Pancreas (tissue), 10 donors: ENCODE results near the gene ZAP70. TPM values are rescaled to one million over a fixed set of nuclear protein-coding genes. Genes with fewer than 3 reads are reported as not detected.

Source experiments
- ATAC-seq, 4 donors: fragments of 200-7000 bp; cut with Tn5 transposase; one replicate each; pipeline versions ENCODE4 v1.8.0 to v1.9.1; 2020; ENCODE audit warnings: mild to moderate bottlenecking in 4 of 4, moderate library complexity in 4 of 4
- DNase-seq, 6 donors: peaks; one replicate each; pipeline ENCODE4 v3.0.0-alpha.2; 2020
- FAIRE-seq: peaks from 2 replicates; lab custom pipeline; 2012; peaks lifted over from hg19 to GRCh38; lab: Jason Lieb, UNC
- H3K27ac ChIP-seq, 4 donors: fragments of 200-600 bp; sonication (generic); 1 replicate in 3 of 4; 2 replicates in 1 of 4; pipeline versions ENCODE4 v1.5.0 to v1.8.0; 2020
- H3K27me3 ChIP-seq, 4 donors: fragments of 200-600 bp; one replicate each; pipeline ENCODE4 v1.8.0; 2021
- H3K36me3 ChIP-seq, 3 donors: fragments of 200-600 bp; sonication (generic) in 1 of 3; one replicate each; pipeline versions ENCODE4 v1.5.0 to v1.8.0; 2020 to 2021
- H3K4me1 ChIP-seq, 3 donors: fragments of 200-600 bp; one replicate each; pipeline ENCODE4 v1.8.0; 2021
- H3K4me3 ChIP-seq, 4 donors: fragments of 200-600 bp; sonication (generic) in 2 of 4; one replicate each; pipeline versions ENCODE4 v1.5.0 to v1.8.0; 2020 to 2021
- H3K9me3 ChIP-seq, 4 donors: fragments of 200-600 bp; one replicate each; pipeline ENCODE4 v1.8.0; 2021
- CTCF ChIP-seq, 4 donors: fragments of 200-600 bp; sonication (generic) in 3 of 4; IDR thresholded peaks; one replicate each; pipeline versions ENCODE4 v1.5.0 to v1.8.0; 2021; ENCODE audit warnings: antibody characterized with exemption in 4 of 4
- WGBS, 2 donors: extraction: QIAGEN DNeasy Blood & Tissue Kit; methylation state at CpG; one replicate each; pipeline ENCODE4 v1.1.7; 2013; 5-methylcytosine and 5-hydroxymethylcytosine counted together
- intact Hi-C, 3 donors: fragments of 100-400 bp; cut with DNase I; formaldehyde crosslinking; loops; one replicate each; pipeline versions ENCODE4 v1.11.1 to v1.14.2; 2022
- polyA plus RNA-seq, 2 donors: library from polyadenylated mRNA; stranded (reverse); fragments of 200-250 nt; gene quantifications; one replicate each; pipeline ENCODE4 v1.2.3, GENCODE V29; 2013
- total RNA-seq, 6 donors: library from RNA; stranded (reverse); fragmentation: NEBNext Ultra II Directional in 4 of 6; extraction: Animal tissue kit (Norgen Biotek cat#: 25700) in 4 of 6; gene quantifications; one replicate each; pipeline versions ENCODE4 v1.2.1 to v1.2.4, GENCODE V29; 2021 to 2023
- donor health status: healthy with polysubstance abuse.
- donor health status: DM: no; HTN: no; CAD: no; lungs with moderate emphysema.
- donor health status: DM: no; HTN: no; CAD: no.
- donor health status: control.
- donor health status: control.
- donor health status: Bipolar disorder and iron deficiency.
- donor health status: DM: yes; HTN: yes; CAD: no.
- donor health status: DM: no; HTN: no; CAD: no.
- donor health status: DM: no; HTN: no; CAD: no.
- donor health status: DM: yes; HTN: yes; CAD: no.

The ZAP70 gene
- total and polyA plus RNA-seq, 8 donors: 0.42 to 2.6 (median 1.3) TPM

GRCh38 chr2:97751752-97752151 lies 38.4 kb downstream of the ZAP70 start:
- no peaks in the 10 kb centered on the region for H3K27me3 ChIP-seq
- DNase-seq (no peak), FAIRE-seq (no peak), ATAC-seq (peak in 1 of 4 donors; percentile 48)
- H3K9me3 ChIP-seq: no peaks in the 10 kb centered on the region
- H3K4me1 ChIP-seq: no peaks in the 10 kb centered on the region
- 61 to 74% methylated on average over 3 of the region's 3 CpGs for WGBS, 2 donors
- intact Hi-C loops: no loop called here
- H3K4me3 ChIP-seq: no peak overlapping the region
- H3K27ac ChIP-seq: no peak overlapping the region
- no peak for TF ChIP-seq CTCF (IDR thresholded peaks at IDR 0.05)
- H3K36me3 ChIP-seq: peaks cover 0 to 15% (median 0%) of the 10 kb centered on the region in 3 donors

- FAIRE-seq (no peak), DNase-seq (no peak), ATAC-seq (no peak)
- peaks cover 0 to 24% (median 0%) of the 10 kb centered on the region in 3 donors for H3K36me3 ChIP-seq
- no peak overlapping the region for H3K27ac ChIP-seq
- no peaks in the 10 kb centered on the region for H3K4me1 ChIP-seq
- H3K9me3 ChIP-seq: no peaks in the 10 kb centered on the region
- 93 to 97% methylated on average over 3 of the region's 3 CpGs for WGBS, 2 donors
- H3K4me3 ChIP-seq: no peak overlapping the region
- no peak for TF ChIP-seq CTCF (IDR thresholded peaks at IDR 0.05)
- H3K27me3 ChIP-seq: no peaks in the 10 kb centered on the region
- intact Hi-C loops: no loop called here
Measured at GRCh38 chr2:97752342-97753334, 39.3 kb downstream of the ZAP70 start.

GRCh38 chr2:97754690-97755346 lies 41.4 kb downstream of the ZAP70 start:
- H3K4me3 ChIP-seq: no peak overlapping the region
- ATAC-seq: no peak
- H3K27me3 ChIP-seq: no peaks in the 10 kb centered on the region
- no peaks in the 10 kb centered on the region for H3K9me3 ChIP-seq
- intact Hi-C loops: no loop called here
- H3K27ac ChIP-seq: no peak overlapping the region
- no peak for DNase-seq
- WGBS, 2 donors: 94% methylated on average over 12 of the region's 12 CpGs
- no peak for FAIRE-seq
- H3K36me3 ChIP-seq: peaks cover 0 to 36% (median 7%) of the 10 kb centered on the region in 3 donors
- H3K4me1 ChIP-seq: no peaks in the 10 kb centered on the region
- TF ChIP-seq CTCF (IDR thresholded peaks at IDR 0.05): no peak

- Histone ChIP-seq H3K4me1 (no peaks in the 10 kb centered on the region), H3K36me3 (peaks cover 0 to 41% (median 7%) of the 10 kb centered on the region in 3 donors), H3K9me3 (no peaks in the 10 kb centered on the region), H3K27me3 (no peaks in the 10 kb centered on the region), H3K4me3 (no peak overlapping the region), H3K27ac (no peak overlapping the region)
- intact Hi-C loops: no loop called here
- ATAC-seq (no peak), FAIRE-seq (no peak), DNase-seq (no peak)
- 94 to 95% methylated on average over 2 of the region's 2 CpGs for WGBS, 2 donors
- TF ChIP-seq CTCF (IDR thresholded peaks at IDR 0.05): no peak
Measured at GRCh38 chr2:97755491-97755890, 42.1 kb downstream of the ZAP70 start.
